ENCODE measurements around the gene DENND1A. TPM values are rescaled to one million over a fixed set of nuclear protein-coding genes. Genes with fewer than 3 reads are reported as not detected.
A peak's percentile ranks its signal among the peaks of the same experiment; 100 is the strongest.

Gene DENND1A
- total and polyA plus RNA-seq, 2 of the 13 experiments (the other 11 are each of a cell fraction or from before 2014, with no cell fraction given), result 14.8 to 30.1 TPM

DNA sequence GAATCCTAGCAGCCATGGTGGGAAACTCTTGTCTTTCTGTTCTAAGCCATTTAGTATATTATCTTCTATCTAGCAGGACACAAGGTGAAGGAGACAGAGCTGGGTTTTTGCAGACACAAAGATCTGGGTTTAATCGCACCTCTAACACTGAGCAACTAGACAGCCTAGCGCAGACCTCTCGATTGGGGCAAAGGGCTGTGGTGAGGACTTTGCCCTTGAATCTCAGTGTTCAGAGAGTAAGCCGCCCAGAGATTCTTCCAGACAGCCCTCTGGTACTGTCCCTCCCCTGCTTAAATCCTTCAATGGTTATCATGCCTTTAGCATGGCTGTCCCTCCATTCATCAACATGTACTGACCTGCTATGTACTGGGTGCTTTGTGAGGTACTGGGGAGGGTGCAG, 445.8 kb downstream of the DENND1A start:
- Histone ChIP-seq H3K27me3 (ENCODE audit: control insufficient read depth in 1 of 2, insufficient read depth in 2 of 2, low read length in 2 of 2) (no peaks in the 10 kb centered on the region), H3K4me1 (ENCODE audit: insufficient read depth, low read length) (peaks cover 61% of the 10 kb centered on the region), H3K79me2 (ENCODE audit: insufficient read depth, low read length) (no peaks in the 10 kb centered on the region), H3K9ac (ENCODE audit: insufficient read depth, low read depth, low read length) (no peak overlapping the region), H3K27ac (ENCODE audit: extremely low read length, insufficient read depth, low read length) (peak overlapping the region; percentile 40), H3K4me2 (ENCODE audit: low read depth, low read length) (peak overlapping the region; percentile 28), H3K36me3 (replicated peaks in 1 of 2; ENCODE audit: control insufficient read depth in 1 of 2, insufficient read depth in 2 of 2, low read length in 2 of 2) (no peaks in the 10 kb centered on the region; a peak in 1 of 5 replicates), H2AFZ (ENCODE audit: low read length) (no peak overlapping the region), H4K20me1 (ENCODE audit: insufficient read depth, low read length) (no peaks in the 10 kb centered on the region), H3K9me3 (ENCODE audit: low read length) (no peaks in the 10 kb centered on the region), H3K4me3 (replicated peaks in 1 of 3; ENCODE audit: insufficient read depth in 1 of 3, low read depth in 2 of 3, low read length in 3 of 3) (no peak overlapping the region)
- peak; percentile 78 for FAIRE-seq
- WGBS (ENCODE audit: low lambda C conversion rate), result 11% methylated on average over 4 of the region's 4 CpGs
- intact Hi-C loops (cut with micrococcal nuclease; ENCODE audit: unreplicated experiment), result no loop called here
- CTCF ChIA-PET (ENCODE audit: low intra/inter-chr PET ratio, low total read pairs), result no interaction called here
- POLR2A ChIA-PET, result interaction anchor here (1.0 to 2.6 kb wide), 2 partner anchors 14 to 15 kb away, joined by 4 to 8 read pairs; no protein-coding TSS in a partner anchor
- in situ Hi-C loops (cut with HindIII; ENCODE audit: extremely low pct_ligation_motif_present, low pct_unique_long_range_greater_than_20kb), result no loop called here
- ATAC-seq, result peak; percentile 79
- DNase-seq (ENCODE audit: low spot score), result peak; percentile 46
- no TSS peak for BruUV-seq (replicated peaks)
- no peak for TF ChIP-seq NCOA5 (CRISPR knock-in tag; IDR thresholded peaks at IDR 0.05)
- TF ChIP-seq NR1H2 (CRISPR knock-in tag; IDR thresholded peaks at IDR 0.05; ENCODE audit: borderline replicate concordance, low read depth), result no peak
- TF ChIP-seq HNF4A (CRISPR knock-in tag; IDR thresholded peaks at IDR 0.05), result peak; percentile 74
- no peak for TF ChIP-seq SIN3A (IDR thresholded peaks at IDR 0.05; ENCODE audit: borderline replicate concordance, low read depth, low read length)
- TF ChIP-seq ZNF605 (CRISPR knock-in tag; IDR thresholded peaks at IDR 0.05), result no peak
- no peak for TF ChIP-seq MTERF4 (CRISPR knock-in tag; IDR thresholded peaks at IDR 0.05)
- TF ChIP-seq RNF2 (conservative IDR thresholded peaks at IDR 0.05; ENCODE audit: low read depth), result no peak
- TF ChIP-seq RCOR2 (CRISPR knock-in tag; IDR thresholded peaks at IDR 0.05), result no peak
- TF ChIP-seq ZNF513 (CRISPR knock-in tag; conservative IDR thresholded peaks at IDR 0.05), result no peak
- peak; percentile 76 for TF ChIP-seq HNF4G (IDR thresholded peaks at IDR 0.05; ENCODE audit: borderline replicate concordance, low read depth, low read length)
- TF ChIP-seq HNF4G (CRISPR knock-in tag; IDR thresholded peaks at IDR 0.05; ENCODE audit: borderline replicate concordance, low read depth), result no peak
- 0 out of 2 replicates have a peak, but pooled peaks have one; percentile 17 for TF ChIP-seq SALL1 (CRISPR knock-in tag; IDR thresholded peaks at IDR 0.05)
- peak; percentile 92 for TF ChIP-seq PPARG (CRISPR knock-in tag; conservative IDR thresholded peaks at IDR 0.05)
- TF ChIP-seq MAF1 (CRISPR knock-in tag; IDR thresholded peaks at IDR 0.05; ENCODE audit: borderline replicate concordance), result no peak
- TF ChIP-seq, protein P1, sequence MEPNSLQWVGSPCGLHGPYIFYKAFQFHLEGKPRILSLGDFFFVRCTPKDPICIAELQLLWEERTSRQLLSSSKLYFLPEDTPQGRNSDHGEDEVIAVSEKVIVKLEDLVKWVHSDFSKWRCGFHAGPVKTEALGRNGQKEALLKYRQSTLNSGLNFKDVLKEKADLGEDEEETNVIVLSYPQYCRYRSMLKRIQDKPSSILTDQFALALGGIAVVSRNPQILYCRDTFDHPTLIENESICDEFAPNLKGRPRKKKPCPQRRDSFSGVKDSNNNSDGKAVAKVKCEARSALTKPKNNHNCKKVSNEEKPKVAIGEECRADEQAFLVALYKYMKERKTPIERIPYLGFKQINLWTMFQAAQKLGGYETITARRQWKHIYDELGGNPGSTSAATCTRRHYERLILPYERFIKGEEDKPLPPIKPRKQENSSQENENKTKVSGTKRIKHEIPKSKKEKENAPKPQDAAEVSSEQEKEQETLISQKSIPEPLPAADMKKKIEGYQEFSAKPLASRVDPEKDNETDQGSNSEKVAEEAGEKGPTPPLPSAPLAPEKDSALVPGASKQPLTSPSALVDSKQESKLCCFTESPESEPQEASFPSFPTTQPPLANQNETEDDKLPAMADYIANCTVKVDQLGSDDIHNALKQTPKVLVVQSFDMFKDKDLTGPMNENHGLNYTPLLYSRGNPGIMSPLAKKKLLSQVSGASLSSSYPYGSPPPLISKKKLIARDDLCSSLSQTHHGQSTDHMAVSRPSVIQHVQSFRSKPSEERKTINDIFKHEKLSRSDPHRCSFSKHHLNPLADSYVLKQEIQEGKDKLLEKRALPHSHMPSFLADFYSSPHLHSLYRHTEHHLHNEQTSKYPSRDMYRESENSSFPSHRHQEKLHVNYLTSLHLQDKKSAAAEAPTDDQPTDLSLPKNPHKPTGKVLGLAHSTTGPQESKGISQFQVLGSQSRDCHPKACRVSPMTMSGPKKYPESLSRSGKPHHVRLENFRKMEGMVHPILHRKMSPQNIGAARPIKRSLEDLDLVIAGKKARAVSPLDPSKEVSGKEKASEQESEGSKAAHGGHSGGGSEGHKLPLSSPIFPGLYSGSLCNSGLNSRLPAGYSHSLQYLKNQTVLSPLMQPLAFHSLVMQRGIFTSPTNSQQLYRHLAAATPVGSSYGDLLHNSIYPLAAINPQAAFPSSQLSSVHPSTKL (CRISPR knock-in tag; IDR thresholded peaks at IDR 0.05), result 0 out of 2 replicates have a peak, but pooled peaks have one; percentile 14
- TF ChIP-seq RARA (CRISPR knock-in tag; IDR thresholded peaks at IDR 0.05), result peak; percentile 25; the same call in 1 of the 2 replicates
- 0 out of 2 replicates have a peak, but pooled peaks have one; percentile 33 for TF ChIP-seq NCOR1 (IDR thresholded peaks at IDR 0.05; ENCODE audit: borderline replicate concordance, low read length)
- TF ChIP-seq IRF2 (CRISPR knock-in tag; IDR thresholded peaks at IDR 0.05), result no peak
- no peak for TF ChIP-seq ZNF691 (CRISPR knock-in tag; IDR thresholded peaks at IDR 0.05; ENCODE audit: borderline replicate concordance, low read depth)
- TF ChIP-seq MIER3 (CRISPR knock-in tag; IDR thresholded peaks at IDR 0.05; ENCODE audit: borderline replicate concordance), result no peak
